WTC11 (cell line): ENCODE measurements around the gene RAB10. TPM values are rescaled to one million over a fixed set of nuclear protein-coding genes. Genes with fewer than 3 reads are reported as not detected.

Experiments used
- ATAC-seq: fragments of 200-7000 bp; cut with Tn5 transposase; 2 replicates; pipeline ENCODE4 v1.10.0; 2021; ENCODE audit warnings: mild to moderate bottlenecking, moderate library complexity
- Bru-seq: library from RNA; stranded (reverse); fragments of 400-500 nt; gene quantifications from one replicate; lab custom pipeline; 2021; lab: Mats Ljungman, UMichigan
- CTCF ChIA-PET: fragments of 300-600 bp; sonication (Branson Sonifier 250); formaldehyde crosslinking; loops from one replicate; lab custom pipeline; 2021; ENCODE audit warnings: antibody characterized with exemption; lab: Charles Lee
- POLR2A ChIA-PET: fragments of 350-600 bp; sonication (Branson Sonifier 250); formaldehyde crosslinking; loops from one replicate; lab custom pipeline; 2021; ENCODE audit warnings: antibody characterized with exemption; lab: Charles Lee
- DNase-seq: peaks from one replicate; pipeline ENCODE4 v3.0.0; 2021; ENCODE audit warnings: low spot score
- H3K27ac Mint-ChIP-seq: 2 replicates; pipeline ENCODE4 v1.8.0; 2021; ENCODE audit warnings: mixed read lengths
- H3K27me3 Mint-ChIP-seq: 2 replicates; pipeline ENCODE4 v1.8.0; 2021; ENCODE audit warnings: low read depth, mild to moderate bottlenecking, moderate library complexity, mixed read lengths
- H3K36me3 Mint-ChIP-seq: 2 replicates; pipeline ENCODE4 v1.8.0; 2021; ENCODE audit warnings: mixed read lengths
- H3K4me1 Mint-ChIP-seq: 2 replicates; pipeline ENCODE4 v1.8.0; 2022; ENCODE audit warnings: mixed read lengths
- H3K4me3 Mint-ChIP-seq: 2 replicates; pipeline ENCODE4 v1.8.0; 2021; ENCODE audit warnings: mild to moderate bottlenecking, moderate library complexity, mixed read lengths
- H3K9me3 Mint-ChIP-seq: 2 replicates; pipeline ENCODE4 v1.8.0; 2021; ENCODE audit warnings: mixed read lengths
- ATF6 ChIP-seq: sonication (generic); formaldehyde crosslinking; IDR thresholded peaks from 2 replicates; pipeline ENCODE4 v1.8.1; 2023; ENCODE audit warnings: mild to moderate bottlenecking, missing genetic modification reagents
- CBFB ChIP-seq: sonication (generic); formaldehyde crosslinking; IDR thresholded peaks from 2 replicates; pipeline ENCODE4 v1.8.1; 2022; ENCODE audit warnings: mild to moderate bottlenecking, low read depth, missing genetic modification reagents
- CREB1 ChIP-seq: sonication (generic); formaldehyde crosslinking; IDR thresholded peaks from 2 replicates; pipeline ENCODE4 v1.8.0; 2023; ENCODE audit warnings: mild to moderate bottlenecking, missing genetic modification reagents
- CTCF ChIP-seq: fragments of 200-600 bp; IDR thresholded peaks from 2 replicates; pipeline ENCODE4 v1.8.0; 2022; ENCODE audit warnings: antibody characterized with exemption
- ERG ChIP-seq: fragments of 250-450 bp; sonication (Bioruptor Pico); IDR thresholded peaks from 2 replicates; pipeline ENCODE4 v1.8.0; 2021; ENCODE audit warnings: mild to moderate bottlenecking
- GABPB1 ChIP-seq: sonication (generic); formaldehyde crosslinking; IDR thresholded peaks from 2 replicates; pipeline ENCODE4 v1.8.1; 2023; ENCODE audit warnings: mild to moderate bottlenecking, missing genetic modification reagents
- JUN ChIP-seq: sonication (generic); formaldehyde crosslinking; IDR thresholded peaks from 2 replicates; pipeline ENCODE4 v1.8.0; 2023; ENCODE audit warnings: mild to moderate bottlenecking, missing genetic modification reagents
- MLX ChIP-seq: sonication (generic); formaldehyde crosslinking; IDR thresholded peaks from 2 replicates; pipeline ENCODE4 v1.8.1; 2023; ENCODE audit warnings: mild to moderate bottlenecking, missing genetic modification reagents, moderate library complexity
- NFE2L1 ChIP-seq: sonication (generic); formaldehyde crosslinking; IDR thresholded peaks from 2 replicates; pipeline ENCODE4 v1.8.1; 2023; ENCODE audit warnings: missing genetic modification reagents
- PRDM15 ChIP-seq: sonication (generic); formaldehyde crosslinking; IDR thresholded peaks from 2 replicates; pipeline ENCODE4 v1.8.0; 2022; ENCODE audit warnings: missing genetic modification reagents
- PREB ChIP-seq: sonication (generic); formaldehyde crosslinking; IDR thresholded peaks from 2 replicates; pipeline ENCODE4 v1.8.1; 2022; ENCODE audit warnings: mild to moderate bottlenecking, missing genetic modification reagents, moderate library complexity, borderline replicate concordance
- TP53 ChIP-seq: sonication (generic); formaldehyde crosslinking; IDR thresholded peaks from 2 replicates; pipeline ENCODE4 v1.8.1; 2023; ENCODE audit warnings: mild to moderate bottlenecking, missing genetic modification reagents
- USF1 ChIP-seq: sonication (generic); formaldehyde crosslinking; IDR thresholded peaks from 2 replicates; pipeline ENCODE4 v1.8.0; 2022; ENCODE audit warnings: mild to moderate bottlenecking, missing genetic modification reagents
- USF2 ChIP-seq: sonication (generic); formaldehyde crosslinking; IDR thresholded peaks from 2 replicates; pipeline ENCODE4 v1.8.1; 2023; ENCODE audit warnings: mild to moderate bottlenecking, missing genetic modification reagents, moderate library complexity
- ZBTB43 ChIP-seq: sonication (generic); formaldehyde crosslinking; IDR thresholded peaks from 2 replicates; pipeline ENCODE4 v1.8.1; 2023; ENCODE audit warnings: mild to moderate bottlenecking, missing genetic modification reagents
- ZNF121 ChIP-seq: sonication (generic); formaldehyde crosslinking; IDR thresholded peaks from 2 replicates; pipeline ENCODE4 v1.8.0; 2023; ENCODE audit warnings: missing genetic modification reagents
- ZNF138 ChIP-seq: sonication (generic); formaldehyde crosslinking; conservative IDR thresholded peaks from 2 replicates; pipeline ENCODE4 v1.8.1; 2022; ENCODE audit warnings: mild to moderate bottlenecking, moderate library complexity, missing genetic modification reagents
- ZNF317 ChIP-seq: sonication (generic); formaldehyde crosslinking; IDR thresholded peaks from 2 replicates; pipeline ENCODE4 v1.8.1; 2023; ENCODE audit warnings: low read depth, mild to moderate bottlenecking, moderate library complexity, missing genetic modification reagents, borderline replicate concordance
- ZNF416 ChIP-seq: fragments of 250-450 bp; sonication (Bioruptor Pico); IDR thresholded peaks from 2 replicates; pipeline ENCODE4 v1.9.0; 2021; ENCODE audit warnings: mild to moderate bottlenecking, inconsistent platforms
- ZNF423 ChIP-seq: fragments of 250-450 bp; sonication (Bioruptor Pico); IDR thresholded peaks from 2 replicates; pipeline ENCODE4 v2.1.2; 2022; ENCODE audit warnings: mild to moderate bottlenecking, moderate library complexity
- long read RNA-seq, 3 experiments: library from RNA in 1 of 3; library from capped mRNA in 1 of 3; library from polyadenylated mRNA in 1 of 3; unstranded in 2 of 3; stranded (forward) in 1 of 3; transcript quantifications; one replicate each; pipeline ENCODE4 v2.0.0, GENCODE V29; 2021
- total RNA-seq: library from RNA; stranded (reverse); gene quantifications from 3 replicates; pipeline ENCODE4 v1.2.3, GENCODE V29; 2021

Gene RAB10
- total RNA-seq (127 to 142 TPM (median 132 TPM) in 3 replicates), Bru-seq, nascent RNA (percentile 89 among the genes with signal in this experiment)
- long read RNA-seq, experiment 1, transcript RAB10-201 (6 exons, 3,535 nt): major isoform, 672 of 725 reads
- long read RNA-seq, experiment 1, partial matches to known transcripts: 13 of 725 reads
- long read RNA-seq, experiment 1, other reads (novel, unspliced or antisense): 38 of 725 reads
- long read RNA-seq, experiment 2, transcript RAB10-201 (6 exons, 3,535 nt): major isoform, 106 of 191 reads
- long read RNA-seq, experiment 2, partial matches to known transcripts: 69 of 191 reads
- long read RNA-seq, experiment 2, other reads (novel, unspliced or antisense): 16 of 191 reads
- long read RNA-seq, experiment 3, transcript RAB10-201 (6 exons, 3,535 nt): major isoform, 108 of 132 reads
- long read RNA-seq, experiment 3, partial matches to known transcripts: 11 of 132 reads
- long read RNA-seq, experiment 3, other reads (novel, unspliced or antisense): 13 of 132 reads

- H3K4me1 Mint-ChIP-seq: peaks cover 23% of the 10 kb centered on the region
- H3K36me3 Mint-ChIP-seq: peaks cover 19% of the 10 kb centered on the region
- peak within 1 kb of the TSS; percentile 92 for H3K4me3 Mint-ChIP-seq
- no peaks in the 10 kb centered on the region for H3K27me3 Mint-ChIP-seq
- POLR2A ChIA-PET: interaction anchor here (0.6 to 2.2 kb wide), 7 partner anchors 16 to 312 kb away, joined by 3 to 11 read pairs (median 3); partner anchors contain the start of genes HADHA, HADHB, KIF3C and SELENOI
- H3K27ac Mint-ChIP-seq: peak within 1 kb of the TSS; percentile 98
- peak; percentile 99 for DNase-seq
- ATAC-seq: peak; percentile 91
- H3K9me3 Mint-ChIP-seq: no peaks in the 10 kb centered on the region
- CTCF ChIA-PET: interaction anchor here (0.7 to 2.0 kb wide), 8 partner anchors 30 to 151 kb away, joined by 3 to 7 read pairs (median 4); no protein-coding TSS in a partner anchor
- no peak for TF ChIP-seq PREB (CRISPR knock-in tag)
- peak; percentile 60; the same call in 1 of the 2 replicates for TF ChIP-seq JUN (CRISPR knock-in tag)
- no peak for TF ChIP-seq ATF6 (CRISPR knock-in tag)
- TF ChIP-seq CREB1: no peak
- peak; percentile 67 for TF ChIP-seq USF1 (CRISPR knock-in tag)
- peak; percentile 43; the same call in 1 of the 2 replicates for TF ChIP-seq ZBTB43
- TF ChIP-seq ZNF138 (CRISPR knock-in tag): 0 out of 2 replicates have a peak, but pooled peaks have one; percentile 64
- TF ChIP-seq NFE2L1: peak; percentile 42; the same call in 1 of the 2 replicates
- no peak for TF ChIP-seq CTCF
- TF ChIP-seq GABPB1 (CRISPR knock-in tag): no peak; the same call in 1 of the 2 replicates
- TF ChIP-seq CBFB (CRISPR knock-in tag): 0 out of 2 replicates have a peak, but pooled peaks have one; percentile 85
- TF ChIP-seq ZNF423: 0 out of 2 replicates have a peak, but pooled peaks have one; percentile 47
- TF ChIP-seq ZNF416 (CRISPR knock-in tag): no peak
- TF ChIP-seq USF2 (CRISPR knock-in tag): peak; percentile 51; the same call in 1 of the 2 replicates
- peak; percentile 83 for TF ChIP-seq PRDM15
- no peak for TF ChIP-seq ERG
- TF ChIP-seq ZNF121 (CRISPR knock-in tag): no peak
- TF ChIP-seq TP53 (CRISPR knock-in tag): peak; percentile 84
- peak; percentile 52; the same call in 1 of the 2 replicates for TF ChIP-seq MLX
- no peak for TF ChIP-seq ZNF317
Observed at GRCh38 chr2:26033818-26034636, at the start of gene RAB10. Gene RAB10, plus strand, starts transcription at chr2:26034084. Its CDS starts 525 bp downstream, at chr2:26034609.
